Measurements from ENCODE around the gene STX7.

DNA sequence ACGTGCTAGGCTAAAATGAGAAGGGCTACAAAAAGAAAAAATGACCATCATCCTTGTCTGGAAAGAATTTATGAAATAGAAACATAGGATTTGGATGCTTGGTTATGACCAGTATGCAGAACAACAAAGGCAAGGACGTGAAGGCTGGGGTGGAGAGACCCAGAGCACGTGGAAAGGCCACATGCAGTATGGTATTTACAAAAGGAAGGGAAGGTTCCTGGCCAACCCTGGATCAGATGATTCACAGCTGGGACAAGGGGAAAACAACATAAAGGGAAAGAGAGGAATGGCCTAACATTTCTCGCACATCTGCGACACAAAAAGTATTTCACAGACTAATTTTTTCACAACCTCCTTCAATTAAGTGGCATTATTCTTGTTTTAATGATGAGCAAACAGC lies 8.2 kb downstream of the STX7 start:
- TF ChIP-seq POLR2A (IDR thresholded peaks at IDR 0.05) (no peak), CTCF (IDR thresholded peaks at IDR 0.05) (no peak)

Data from esophagus squamous epithelium (tissue), 4 donors.